Lung (tissue), 12 donors: ENCODE data around the gene SUSD4. TPM values are rescaled to one million over a fixed set of nuclear protein-coding genes. Genes with fewer than 3 reads are reported as not detected.
"Not testable (repeated sequence)": the region's sequence is repeated elsewhere in the genome, so short reads cannot be mapped to it uniquely, and the experiment has no call there.

Experiments used
- ATAC-seq: fragments of 200-7000 bp; cut with Tn5 transposase; one replicate; pipeline ENCODE4 v1.9.1; 2020; ENCODE audit warnings: moderate number of reproducible peaks; ENCODE audit not compliant: insufficient read depth, low FRiP score
- DNase-seq, 3 donors: peaks; one replicate each; pipeline ENCODE4 v3.0.0-alpha.2; 2013 to 2017
- H3K27ac ChIP-seq, 2 donors: one replicate each; pipeline ENCODE4 v1.5.1; 2013; ENCODE audit warnings: mild to moderate bottlenecking in 2 of 2, moderate library complexity in 2 of 2, control low read depth in 1 of 2, inconsistent platforms in 1 of 2, low read depth in 1 of 2, low read length in 1 of 2
- H3K27me3 ChIP-seq, 3 donors: one replicate each; pipeline ENCODE4 v1.5.1; 2013; ENCODE audit warnings: low read length in 2 of 3; ENCODE audit not compliant: control insufficient read depth in 3 of 3, insufficient read depth in 3 of 3
- H3K36me3 ChIP-seq, 4 donors: one replicate each; pipeline ENCODE4 v1.5.1; 2013; ENCODE audit warnings: low read length in 4 of 4, mild to moderate bottlenecking in 1 of 4, moderate library complexity in 1 of 4; ENCODE audit not compliant: control insufficient read depth in 4 of 4, insufficient read depth in 4 of 4
- H3K4me1 ChIP-seq, 5 donors: one replicate each; pipeline ENCODE4 v1.5.1; 2013; ENCODE audit warnings: low read length in 5 of 5, mild to moderate bottlenecking in 2 of 5, moderate library complexity in 1 of 5; ENCODE audit not compliant: control insufficient read depth in 5 of 5, insufficient read depth in 5 of 5
- H3K4me3 ChIP-seq: one replicate; pipeline ENCODE4 v1.5.1; 2013; ENCODE audit warnings: mild to moderate bottlenecking, control low read depth, moderate library complexity
- H3K9ac ChIP-seq, 2 donors: one replicate each; pipeline ENCODE4 v1.5.1; 2013; ENCODE audit warnings: low read length in 2 of 2, control low read depth in 1 of 2; ENCODE audit not compliant: insufficient read depth in 1 of 2
- H3K9me3 ChIP-seq, 4 donors: one replicate each; pipeline ENCODE4 v1.5.1; 2013; ENCODE audit warnings: low read length in 3 of 4, mild to moderate bottlenecking in 1 of 4, moderate library complexity in 1 of 4; ENCODE audit not compliant: control insufficient read depth in 4 of 4, insufficient read depth in 3 of 4
- WGBS, 2 donors: extraction: QIAGEN DNeasy Blood & Tissue Kit; methylation state at CpG; one replicate each; pipeline ENCODE4 v1.1.7; 2013; 5-methylcytosine and 5-hydroxymethylcytosine counted together
- polyA plus RNA-seq, 2 donors: library from polyadenylated mRNA; stranded (reverse); fragments of 200-250 nt; gene quantifications; one replicate each; pipeline ENCODE4 v1.2.1, GENCODE V29; 2013
- total RNA-seq, 2 donors: library from RNA; depleted of rRNA in 1 of 2; stranded (reverse); fragments of >200 nt in 1 of 2; gene quantifications; one replicate each; pipeline ENCODE4 v1.2.1, GENCODE V29; 2014 to 2021
- TF ChIP-seq, protein P1 (sequence below): IDR thresholded peaks from 2 replicates; pipeline ENCODE4 v1.5.1; 2012; ENCODE audit warnings: mild to moderate bottlenecking; ENCODE audit errors: control extremely low read depth, extremely low read depth
- donor health status: control.
- donor health status: control.
- donor health status: Bipolar disorder and iron deficiency.
- donor health status: healthy.
- donor health status: DM: yes; HTN: yes; CAD: no.

Gene SUSD4
- total and polyA plus RNA-seq, 4 donors: 2.8 to 17.0 (median 4.9) TPM

DNA sequence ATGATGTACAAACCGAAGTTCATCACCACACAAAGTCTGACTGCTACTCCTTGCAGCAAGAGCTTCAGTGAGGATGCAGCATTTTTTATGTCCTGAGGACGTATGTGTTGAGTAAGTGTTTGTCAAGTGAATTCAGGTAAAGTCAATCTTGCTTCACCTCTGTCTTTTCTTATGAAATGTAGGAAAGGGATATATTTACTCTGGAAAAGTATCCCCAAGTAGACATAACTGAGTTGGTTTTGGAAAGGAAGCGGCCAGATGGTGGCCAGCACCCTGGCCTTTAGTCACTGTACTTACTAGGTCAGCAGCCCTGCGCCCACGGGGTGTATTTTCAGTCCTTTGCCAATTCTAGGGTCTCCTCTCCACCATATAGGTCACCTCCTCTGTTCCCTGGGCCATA, 75.2 kb downstream of the SUSD4 start:
- no peaks in the 10 kb centered on the region for H3K27me3 ChIP-seq
- ATAC-seq (no peak), DNase-seq (no peak)
- WGBS, 2 donors: 88% methylated on average over 5 of the region's 5 CpGs
- TF ChIP-seq, protein P1, sequence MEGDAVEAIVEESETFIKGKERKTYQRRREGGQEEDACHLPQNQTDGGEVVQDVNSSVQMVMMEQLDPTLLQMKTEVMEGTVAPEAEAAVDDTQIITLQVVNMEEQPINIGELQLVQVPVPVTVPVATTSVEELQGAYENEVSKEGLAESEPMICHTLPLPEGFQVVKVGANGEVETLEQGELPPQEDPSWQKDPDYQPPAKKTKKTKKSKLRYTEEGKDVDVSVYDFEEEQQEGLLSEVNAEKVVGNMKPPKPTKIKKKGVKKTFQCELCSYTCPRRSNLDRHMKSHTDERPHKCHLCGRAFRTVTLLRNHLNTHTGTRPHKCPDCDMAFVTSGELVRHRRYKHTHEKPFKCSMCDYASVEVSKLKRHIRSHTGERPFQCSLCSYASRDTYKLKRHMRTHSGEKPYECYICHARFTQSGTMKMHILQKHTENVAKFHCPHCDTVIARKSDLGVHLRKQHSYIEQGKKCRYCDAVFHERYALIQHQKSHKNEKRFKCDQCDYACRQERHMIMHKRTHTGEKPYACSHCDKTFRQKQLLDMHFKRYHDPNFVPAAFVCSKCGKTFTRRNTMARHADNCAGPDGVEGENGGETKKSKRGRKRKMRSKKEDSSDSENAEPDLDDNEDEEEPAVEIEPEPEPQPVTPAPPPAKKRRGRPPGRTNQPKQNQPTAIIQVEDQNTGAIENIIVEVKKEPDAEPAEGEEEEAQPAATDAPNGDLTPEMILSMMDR: no peak
- H3K4me3 ChIP-seq: no peak overlapping the region
- H3K4me1 ChIP-seq: no peaks in the 10 kb centered on the region
- no peak overlapping the region for H3K27ac ChIP-seq
- H3K9ac ChIP-seq: no peak overlapping the region
- H3K9me3 ChIP-seq: no peaks in the 10 kb centered on the region
- H3K36me3 ChIP-seq: no peaks in the 10 kb centered on the region

DNA sequence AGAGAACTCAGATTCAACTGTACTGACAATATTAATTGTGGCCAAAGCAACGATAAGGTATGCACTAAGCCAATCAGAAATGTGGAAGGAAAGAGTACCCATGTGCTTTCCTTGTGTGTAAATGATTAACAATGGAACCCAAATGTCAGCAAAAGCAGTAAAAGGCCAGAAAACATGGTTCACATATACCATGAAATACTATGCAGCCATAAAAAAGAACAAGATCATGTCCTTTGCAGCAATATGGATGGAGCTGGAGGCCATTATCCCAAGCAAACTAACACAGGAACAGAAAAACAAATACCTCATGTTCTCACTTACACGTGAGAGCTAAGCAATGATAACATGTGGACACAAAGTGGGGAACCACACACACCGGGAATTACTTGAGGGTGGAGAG, 78.5 kb downstream of the SUSD4 start:
- no peaks in the 10 kb centered on the region for H3K36me3 ChIP-seq
- H3K27ac ChIP-seq: no peak overlapping the region
- TF ChIP-seq, protein P1: no peak
- no peak for DNase-seq
- 92 to 93% methylated on average over 3 of the region's 3 CpGs for WGBS, 2 donors
- H3K27me3 ChIP-seq: no peaks in the 10 kb centered on the region
- H3K4me3 ChIP-seq: no peak overlapping the region
- H3K9ac ChIP-seq: no peak overlapping the region
- H3K4me1 ChIP-seq: no peaks in the 10 kb centered on the region
- no peak for ATAC-seq
- no peaks in the 10 kb centered on the region for H3K9me3 ChIP-seq

DNA sequence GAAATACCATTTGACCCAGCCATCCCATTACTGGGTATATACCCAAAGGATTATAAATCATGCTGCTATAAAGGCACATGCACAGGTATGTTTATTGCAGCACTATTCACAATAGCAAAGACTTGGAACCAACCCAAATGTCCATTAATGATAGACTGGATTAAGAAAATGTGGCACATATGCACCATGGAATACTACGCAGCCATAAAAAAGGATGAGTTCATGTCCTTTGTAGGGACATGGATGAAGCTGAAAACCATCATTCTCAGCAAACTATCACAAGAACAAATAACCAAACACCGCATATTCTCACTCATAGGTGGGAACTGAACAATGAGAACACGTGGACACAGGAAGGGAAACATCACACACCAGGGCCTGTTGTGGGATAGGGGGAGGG, 80.3 kb downstream of the SUSD4 start:
- H3K4me1 ChIP-seq, H3K9ac ChIP-seq, H3K4me3 ChIP-seq, H3K36me3 ChIP-seq, H3K9me3 ChIP-seq, H3K27me3 ChIP-seq, ATAC-seq, H3K27ac ChIP-seq, DNase-seq: not testable (repeated sequence)
- WGBS, 2 donors: 91 to 93% methylated on average over 3 of the region's 3 CpGs

DNA sequence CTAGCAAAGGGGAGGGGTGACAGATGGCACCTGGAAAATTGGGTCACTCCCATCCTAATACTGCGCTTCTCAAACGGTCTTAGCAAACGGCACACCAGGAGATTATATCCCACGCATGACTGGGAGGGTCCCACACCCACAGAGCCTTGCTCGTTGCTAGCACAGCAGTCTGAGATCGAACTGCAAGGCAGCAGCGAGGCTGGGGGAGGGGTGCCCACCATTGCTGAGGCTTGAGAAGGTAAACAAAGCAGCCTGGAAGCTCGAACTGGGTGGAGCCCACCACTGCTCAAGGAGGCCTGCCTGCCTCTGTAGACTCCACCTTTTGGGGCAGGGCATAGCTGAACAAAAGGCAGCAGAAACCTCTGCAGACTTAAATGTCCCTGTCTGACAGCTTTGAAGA, 85.7 kb downstream of the SUSD4 start:
- not testable (repeated sequence) for ATAC-seq, H3K36me3 ChIP-seq, H3K4me3 ChIP-seq, H3K4me1 ChIP-seq, H3K9me3 ChIP-seq, H3K27ac ChIP-seq, H3K9ac ChIP-seq, DNase-seq, H3K27me3 ChIP-seq
- 84 to 91% methylated on average over 8 of the region's 8 CpGs for WGBS, 2 donors

DNA sequence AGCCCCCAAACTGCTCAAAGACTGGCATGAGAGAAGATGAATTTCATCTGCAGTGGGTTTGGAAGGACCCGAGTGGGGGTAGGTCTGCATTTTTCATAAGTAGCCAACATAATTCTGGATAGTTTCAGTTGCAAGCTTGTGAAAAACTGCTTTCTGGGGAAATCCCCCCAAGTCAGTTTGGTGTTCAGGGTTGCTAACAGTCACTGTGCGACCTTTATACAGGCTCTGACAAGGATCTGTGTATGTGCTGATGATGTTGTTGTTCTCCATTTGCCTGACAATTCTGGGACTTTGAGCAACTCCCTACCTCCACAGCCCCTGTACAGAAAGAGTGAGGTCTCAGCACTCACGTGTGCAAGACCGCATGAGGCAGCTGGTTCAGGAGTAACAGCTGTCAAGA, 87.9 kb downstream of the SUSD4 start:
- Histone ChIP-seq H3K9me3 (peaks cover 0 to 2% (median 0%) of the 10 kb centered on the region in 4 donors), H3K36me3 (no peaks in the 10 kb centered on the region), H3K9ac (no peak overlapping the region), H3K27me3 (no peaks in the 10 kb centered on the region), H3K27ac (no peak overlapping the region), H3K4me3 (no peak overlapping the region), H3K4me1 (no peaks in the 10 kb centered on the region)
- DNase-seq (no peak), ATAC-seq (no peak)
- TF ChIP-seq, protein P1: no peak
- WGBS, 2 donors: 88 to 95% methylated on average over 4 of the region's 4 CpGs
